ENCODE measurements around the gene PTPRCAP.

DNA sequence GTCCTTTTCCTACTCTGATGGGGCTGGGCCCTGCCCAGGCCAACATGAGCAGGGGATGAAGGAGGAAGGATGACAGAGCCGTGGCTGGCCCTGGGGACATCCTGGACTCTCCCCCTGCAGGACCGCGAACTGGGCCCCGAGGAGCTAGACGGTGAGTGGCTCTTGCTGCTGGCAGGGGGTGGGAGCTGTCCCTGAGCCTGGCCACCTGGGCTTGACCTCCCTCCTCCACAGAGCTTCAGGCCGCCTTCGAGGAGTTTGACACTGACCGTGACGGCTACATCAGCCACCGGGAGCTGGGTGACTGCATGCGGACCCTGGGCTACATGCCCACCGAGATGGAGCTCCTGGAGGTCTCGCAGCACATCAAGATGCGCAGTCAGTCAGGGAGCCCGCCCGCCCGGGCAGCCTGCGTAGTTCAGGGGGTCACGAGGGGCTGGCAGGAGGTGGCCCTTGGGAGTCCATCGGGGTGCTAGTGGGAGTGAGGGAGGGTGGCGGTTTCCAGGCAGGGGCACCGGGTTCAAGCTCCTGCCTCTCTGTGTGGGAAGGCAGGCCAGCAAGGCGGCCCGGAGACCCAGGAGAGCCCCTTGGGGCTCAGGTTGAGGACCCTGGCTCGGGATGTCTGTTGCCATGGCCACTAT is 18.7 kb upstream of the PTPRCAP start:
- no peak for TF ChIP-seq SIN3A (IDR thresholded peaks at IDR 0.05; ENCODE audit: borderline replicate concordance, insufficient read depth, low read length)
- TF ChIP-seq, protein P1, sequence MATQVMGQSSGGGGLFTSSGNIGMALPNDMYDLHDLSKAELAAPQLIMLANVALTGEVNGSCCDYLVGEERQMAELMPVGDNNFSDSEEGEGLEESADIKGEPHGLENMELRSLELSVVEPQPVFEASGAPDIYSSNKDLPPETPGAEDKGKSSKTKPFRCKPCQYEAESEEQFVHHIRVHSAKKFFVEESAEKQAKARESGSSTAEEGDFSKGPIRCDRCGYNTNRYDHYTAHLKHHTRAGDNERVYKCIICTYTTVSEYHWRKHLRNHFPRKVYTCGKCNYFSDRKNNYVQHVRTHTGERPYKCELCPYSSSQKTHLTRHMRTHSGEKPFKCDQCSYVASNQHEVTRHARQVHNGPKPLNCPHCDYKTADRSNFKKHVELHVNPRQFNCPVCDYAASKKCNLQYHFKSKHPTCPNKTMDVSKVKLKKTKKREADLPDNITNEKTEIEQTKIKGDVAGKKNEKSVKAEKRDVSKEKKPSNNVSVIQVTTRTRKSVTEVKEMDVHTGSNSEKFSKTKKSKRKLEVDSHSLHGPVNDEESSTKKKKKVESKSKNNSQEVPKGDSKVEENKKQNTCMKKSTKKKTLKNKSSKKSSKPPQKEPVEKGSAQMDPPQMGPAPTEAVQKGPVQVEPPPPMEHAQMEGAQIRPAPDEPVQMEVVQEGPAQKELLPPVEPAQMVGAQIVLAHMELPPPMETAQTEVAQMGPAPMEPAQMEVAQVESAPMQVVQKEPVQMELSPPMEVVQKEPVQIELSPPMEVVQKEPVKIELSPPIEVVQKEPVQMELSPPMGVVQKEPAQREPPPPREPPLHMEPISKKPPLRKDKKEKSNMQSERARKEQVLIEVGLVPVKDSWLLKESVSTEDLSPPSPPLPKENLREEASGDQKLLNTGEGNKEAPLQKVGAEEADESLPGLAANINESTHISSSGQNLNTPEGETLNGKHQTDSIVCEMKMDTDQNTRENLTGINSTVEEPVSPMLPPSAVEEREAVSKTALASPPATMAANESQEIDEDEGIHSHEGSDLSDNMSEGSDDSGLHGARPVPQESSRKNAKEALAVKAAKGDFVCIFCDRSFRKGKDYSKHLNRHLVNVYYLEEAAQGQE (IDR thresholded peaks at IDR 0.05; ENCODE audit: insufficient read depth in 1 of 2, low read depth in 2 of 2, low read length in 2 of 2): no peak
